Liver (tissue), 3 donors: ENCODE measurements around the gene VENTX.

Experiments
- EGR1 ChIP-seq, 2 donors: IDR thresholded peaks; 2 replicates each; pipeline ENCODE4 v1.6.1; 2016 to 2018; ENCODE audit warnings: antibody characterized with exemption in 2 of 2, low read depth in 2 of 2
- HNF4A ChIP-seq, 2 donors: conservative IDR thresholded peaks; 2 replicates each; pipeline ENCODE4 v1.6.1; 2016; ENCODE audit warnings: antibody characterized with exemption in 2 of 2, mild to moderate bottlenecking in 2 of 2
- RAD21 ChIP-seq, 2 donors: IDR thresholded peaks; 2 replicates each; pipeline ENCODE4 v1.6.1; 2016; ENCODE audit warnings: antibody characterized with exemption in 2 of 2, mild to moderate bottlenecking in 2 of 2
- TF ChIP-seq, protein P1 (sequence below): fragments of 150-350 bp; IDR thresholded peaks from 2 replicates; pipeline ENCODE4 v1.5.1; 2017; ENCODE audit warnings: improper control_type of control experiment, low read depth, low read length; ENCODE audit not compliant: missing input control
- TF ChIP-seq, protein P2 (sequence below): IDR thresholded peaks from 2 replicates; pipeline ENCODE4 v1.6.1; 2016; ENCODE audit warnings: antibody characterized with exemption
- TF ChIP-seq, protein P3 (sequence below): IDR thresholded peaks from 2 replicates; pipeline ENCODE4 v1.6.1; 2016; ENCODE audit warnings: antibody characterized with exemption
- TF ChIP-seq, protein P4 (sequence below): IDR thresholded peaks from 2 replicates; pipeline ENCODE4 v1.6.1; 2016; ENCODE audit warnings: antibody characterized with exemption, mild to moderate bottlenecking
- donor health status: healthy.
- donor health status: healthy.

DNA sequence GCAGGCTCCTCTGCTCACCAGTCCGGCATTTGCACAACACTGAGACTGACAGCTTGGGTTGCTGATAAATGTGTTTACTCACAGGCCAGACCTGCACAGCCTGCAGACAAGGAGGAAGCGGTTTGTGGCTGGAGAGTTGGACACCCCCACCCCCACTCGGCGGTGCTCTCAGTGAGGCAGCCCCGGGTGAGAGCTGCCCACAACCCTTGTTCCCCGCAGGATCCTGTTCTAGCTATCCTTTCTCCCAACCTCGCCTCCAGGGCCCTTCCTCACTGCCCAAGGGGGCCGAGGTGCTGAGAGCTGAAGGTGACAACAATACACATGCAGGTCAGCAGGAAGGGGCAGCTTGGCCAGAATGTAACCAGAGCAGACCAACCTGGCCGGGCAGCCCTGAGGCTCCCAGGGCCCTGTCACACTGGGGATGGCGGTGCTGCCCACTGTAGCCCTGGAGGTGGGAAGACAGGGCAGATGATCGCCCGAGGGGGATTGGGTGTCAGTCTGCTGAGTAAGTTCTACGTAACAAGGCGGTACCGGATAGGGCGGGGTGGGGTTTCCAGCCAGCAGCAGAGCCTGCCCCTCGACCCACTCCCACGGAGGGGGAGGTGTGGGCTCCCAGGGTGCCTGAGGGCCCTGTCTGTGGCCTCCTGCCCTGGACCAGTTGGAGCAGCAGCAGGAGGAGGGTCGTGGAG is 41.1 kb downstream of the VENTX start:
- TF ChIP-seq, protein P1, sequence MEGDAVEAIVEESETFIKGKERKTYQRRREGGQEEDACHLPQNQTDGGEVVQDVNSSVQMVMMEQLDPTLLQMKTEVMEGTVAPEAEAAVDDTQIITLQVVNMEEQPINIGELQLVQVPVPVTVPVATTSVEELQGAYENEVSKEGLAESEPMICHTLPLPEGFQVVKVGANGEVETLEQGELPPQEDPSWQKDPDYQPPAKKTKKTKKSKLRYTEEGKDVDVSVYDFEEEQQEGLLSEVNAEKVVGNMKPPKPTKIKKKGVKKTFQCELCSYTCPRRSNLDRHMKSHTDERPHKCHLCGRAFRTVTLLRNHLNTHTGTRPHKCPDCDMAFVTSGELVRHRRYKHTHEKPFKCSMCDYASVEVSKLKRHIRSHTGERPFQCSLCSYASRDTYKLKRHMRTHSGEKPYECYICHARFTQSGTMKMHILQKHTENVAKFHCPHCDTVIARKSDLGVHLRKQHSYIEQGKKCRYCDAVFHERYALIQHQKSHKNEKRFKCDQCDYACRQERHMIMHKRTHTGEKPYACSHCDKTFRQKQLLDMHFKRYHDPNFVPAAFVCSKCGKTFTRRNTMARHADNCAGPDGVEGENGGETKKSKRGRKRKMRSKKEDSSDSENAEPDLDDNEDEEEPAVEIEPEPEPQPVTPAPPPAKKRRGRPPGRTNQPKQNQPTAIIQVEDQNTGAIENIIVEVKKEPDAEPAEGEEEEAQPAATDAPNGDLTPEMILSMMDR, result no peak
- TF ChIP-seq, protein P2, sequence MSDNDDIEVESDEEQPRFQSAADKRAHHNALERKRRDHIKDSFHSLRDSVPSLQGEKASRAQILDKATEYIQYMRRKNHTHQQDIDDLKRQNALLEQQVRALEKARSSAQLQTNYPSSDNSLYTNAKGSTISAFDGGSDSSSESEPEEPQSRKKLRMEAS, result no peak
- TF ChIP-seq, protein P3, sequence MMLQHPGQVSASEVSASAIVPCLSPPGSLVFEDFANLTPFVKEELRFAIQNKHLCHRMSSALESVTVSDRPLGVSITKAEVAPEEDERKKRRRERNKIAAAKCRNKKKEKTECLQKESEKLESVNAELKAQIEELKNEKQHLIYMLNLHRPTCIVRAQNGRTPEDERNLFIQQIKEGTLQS, result no peak
- TF ChIP-seq EGR1 (IDR thresholded peaks at IDR 0.05; ENCODE audit: low read depth in 2 of 2), result no peak
- no peak for TF ChIP-seq RAD21 (IDR thresholded peaks at IDR 0.05)
- TF ChIP-seq HNF4A (conservative IDR thresholded peaks at IDR 0.05), result no peak
- TF ChIP-seq, protein P4, sequence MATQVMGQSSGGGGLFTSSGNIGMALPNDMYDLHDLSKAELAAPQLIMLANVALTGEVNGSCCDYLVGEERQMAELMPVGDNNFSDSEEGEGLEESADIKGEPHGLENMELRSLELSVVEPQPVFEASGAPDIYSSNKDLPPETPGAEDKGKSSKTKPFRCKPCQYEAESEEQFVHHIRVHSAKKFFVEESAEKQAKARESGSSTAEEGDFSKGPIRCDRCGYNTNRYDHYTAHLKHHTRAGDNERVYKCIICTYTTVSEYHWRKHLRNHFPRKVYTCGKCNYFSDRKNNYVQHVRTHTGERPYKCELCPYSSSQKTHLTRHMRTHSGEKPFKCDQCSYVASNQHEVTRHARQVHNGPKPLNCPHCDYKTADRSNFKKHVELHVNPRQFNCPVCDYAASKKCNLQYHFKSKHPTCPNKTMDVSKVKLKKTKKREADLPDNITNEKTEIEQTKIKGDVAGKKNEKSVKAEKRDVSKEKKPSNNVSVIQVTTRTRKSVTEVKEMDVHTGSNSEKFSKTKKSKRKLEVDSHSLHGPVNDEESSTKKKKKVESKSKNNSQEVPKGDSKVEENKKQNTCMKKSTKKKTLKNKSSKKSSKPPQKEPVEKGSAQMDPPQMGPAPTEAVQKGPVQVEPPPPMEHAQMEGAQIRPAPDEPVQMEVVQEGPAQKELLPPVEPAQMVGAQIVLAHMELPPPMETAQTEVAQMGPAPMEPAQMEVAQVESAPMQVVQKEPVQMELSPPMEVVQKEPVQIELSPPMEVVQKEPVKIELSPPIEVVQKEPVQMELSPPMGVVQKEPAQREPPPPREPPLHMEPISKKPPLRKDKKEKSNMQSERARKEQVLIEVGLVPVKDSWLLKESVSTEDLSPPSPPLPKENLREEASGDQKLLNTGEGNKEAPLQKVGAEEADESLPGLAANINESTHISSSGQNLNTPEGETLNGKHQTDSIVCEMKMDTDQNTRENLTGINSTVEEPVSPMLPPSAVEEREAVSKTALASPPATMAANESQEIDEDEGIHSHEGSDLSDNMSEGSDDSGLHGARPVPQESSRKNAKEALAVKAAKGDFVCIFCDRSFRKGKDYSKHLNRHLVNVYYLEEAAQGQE, result no peak
